Hematopoietic multipotent progenitor cell treated with erythropoietin and hydrocortisone succinate and interleukin-3 and kit ligand, for 8 days (in vitro differentiated cells): ENCODE data around the gene ZNF74.
"Not testable (repeated sequence)": the region's sequence is repeated elsewhere in the genome, so short reads cannot be mapped to it uniquely, and the experiment has no call there.

Experiments
- DNase-seq: peaks from one replicate; pipeline ENCODE4 v3.0.0-alpha.2; 2015

ZNF74 gene

GRCh38 chr22:20376983-20377382 lies 17.0 kb upstream of the ZNF74 start:
- DNase-seq = not testable (repeated sequence)

- no peak for DNase-seq
These were observed 15.8 kb upstream of the ZNF74 start for GRCh38 chr22:20378110-20378509.

GRCh38 chr22:20378684-20379083 lies 15.3 kb upstream of the ZNF74 start:
- not testable (repeated sequence) for DNase-seq

GRCh38 chr22:20380486-20380885 lies 13.5 kb upstream of the ZNF74 start:
- no peak for DNase-seq

- no peak for DNase-seq
These were observed 10.4 kb upstream of the ZNF74 start for GRCh38 chr22:20383538-20383937.

- no peak for DNase-seq
These were observed 9.8 kb upstream of the ZNF74 start for GRCh38 chr22:20384171-20384570.

GRCh38 chr22:20384865-20385264 lies 9.1 kb upstream of the ZNF74 start:
- DNase-seq = no peak

GRCh38 chr22:20386336-20386735 lies 7.6 kb upstream of the ZNF74 start:
- DNase-seq = no peak

GRCh38 chr22:20386972-20387371 lies 7.0 kb upstream of the ZNF74 start:
- DNase-seq = no peak

- no peak for DNase-seq
These were observed 5.8 kb upstream of the ZNF74 start for GRCh38 chr22:20388200-20388599.

GRCh38 chr22:20389288-20389687 lies 4.7 kb upstream of the ZNF74 start:
- no peak for DNase-seq

GRCh38 chr22:20390394-20390907 lies 3.5 kb upstream of the ZNF74 start:
- no peak for DNase-seq

GRCh38 chr22:20391222-20391621 lies 2.7 kb upstream of the ZNF74 start:
- DNase-seq = no peak

- not testable (repeated sequence) for DNase-seq
These were observed 1.5 kb upstream of the ZNF74 start for GRCh38 chr22:20392365-20392881.

GRCh38 chr22:20392983-20393704 lies 807 bp upstream of the ZNF74 start:
- no peak for DNase-seq

- no peak for DNase-seq
These were observed 1.4 kb downstream of the ZNF74 start for GRCh38 chr22:20395181-20395906.

GRCh38 chr22:20395907-20396287 lies 1.9 kb downstream of the ZNF74 start:
- no peak for DNase-seq

- DNase-seq = no peak
These were observed 2.7 kb downstream of the ZNF74 start for GRCh38 chr22:20396639-20397038.

GRCh38 chr22:20397498-20397897 lies 3.5 kb downstream of the ZNF74 start:
- DNase-seq = no peak

- DNase-seq = no peak
These were observed 4.5 kb downstream of the ZNF74 start for GRCh38 chr22:20398420-20398819.

GRCh38 chr22:20399866-20400605 lies 6.1 kb downstream of the ZNF74 start:
- no peak for DNase-seq

GRCh38 chr22:20400606-20401375 lies 6.8 kb downstream of the ZNF74 start:
- no peak for DNase-seq
